ENCODE measurements around the gene C17orf67.

Gene C17orf67

GRCh38 chr17:56817066-56817465 lies 16.7 kb downstream of the C17orf67 start:
- TF ChIP-seq MAX (IDR thresholded peaks at IDR 0.05) (no peak), ZBTB7A (IDR thresholded peaks at IDR 0.05; ENCODE audit: low read depth) (no peak)

GRCh38 chr17:56815711-56816110 lies 18.0 kb downstream of the C17orf67 start:
- TF ChIP-seq CREB1 (IDR thresholded peaks at IDR 0.05; ENCODE audit: low read depth), result no peak
- no peak for TF ChIP-seq CEBPB (IDR thresholded peaks at IDR 0.05)
- no peak for TF ChIP-seq NFIC (IDR thresholded peaks at IDR 0.05)
- no peak for TF ChIP-seq FOXM1 (IDR thresholded peaks at IDR 0.05; ENCODE audit: borderline replicate concordance, low read depth)
- TF ChIP-seq RAD21 (IDR thresholded peaks at IDR 0.05; ENCODE audit: low read depth), result no peak
- TF ChIP-seq TAF1 (IDR thresholded peaks at IDR 0.05; ENCODE audit: low read depth), result no peak
- TF ChIP-seq EP300 (IDR thresholded peaks at IDR 0.05; ENCODE audit: borderline replicate concordance), result no peak
- no peak for TF ChIP-seq ZBTB7A (IDR thresholded peaks at IDR 0.05; ENCODE audit: low read depth)
- TF ChIP-seq EGR1 (IDR thresholded peaks at IDR 0.05), result no peak
- no peak for TF ChIP-seq USF1 (IDR thresholded peaks at IDR 0.05)
- no peak for TF ChIP-seq REST (IDR thresholded peaks at IDR 0.05; ENCODE audit: low read depth)
- TF ChIP-seq MAX (IDR thresholded peaks at IDR 0.05), result no peak
- TF ChIP-seq TEAD4 (IDR thresholded peaks at IDR 0.05), result no peak
- no peak for TF ChIP-seq YY1 (IDR thresholded peaks at IDR 0.05; ENCODE audit: low read depth)
- TF ChIP-seq TCF12 (IDR thresholded peaks at IDR 0.05; ENCODE audit: low read depth), result no peak

- TF ChIP-seq ZBTB7A (IDR thresholded peaks at IDR 0.05; ENCODE audit: low read depth) (no peak), USF1 (IDR thresholded peaks at IDR 0.05) (no peak), EP300 (IDR thresholded peaks at IDR 0.05; ENCODE audit: borderline replicate concordance) (no peak), TCF12 (IDR thresholded peaks at IDR 0.05; ENCODE audit: low read depth) (no peak), FOXM1 (IDR thresholded peaks at IDR 0.05; ENCODE audit: borderline replicate concordance, low read depth) (no peak), EGR1 (IDR thresholded peaks at IDR 0.05) (no peak), YY1 (IDR thresholded peaks at IDR 0.05; ENCODE audit: low read depth) (no peak), MAX (IDR thresholded peaks at IDR 0.05) (no peak), CEBPB (IDR thresholded peaks at IDR 0.05) (no peak), REST (IDR thresholded peaks at IDR 0.05; ENCODE audit: low read depth) (no peak), NFIC (IDR thresholded peaks at IDR 0.05) (no peak), TEAD4 (IDR thresholded peaks at IDR 0.05) (no peak), CREB1 (IDR thresholded peaks at IDR 0.05; ENCODE audit: low read depth) (no peak)
Measured at GRCh38 chr17:56812901-56813388, 20.8 kb downstream of the C17orf67 start.

GRCh38 chr17:56810891-56811775 lies 22.6 kb downstream of the C17orf67 start:
- no peak for TF ChIP-seq TAF1 (IDR thresholded peaks at IDR 0.05; ENCODE audit: low read depth)
- TF ChIP-seq YY1 (IDR thresholded peaks at IDR 0.05; ENCODE audit: low read depth), result no peak
- TF ChIP-seq REST (IDR thresholded peaks at IDR 0.05; ENCODE audit: low read depth), result no peak
- no peak for TF ChIP-seq CEBPB (IDR thresholded peaks at IDR 0.05)
- no peak for TF ChIP-seq TCF12 (IDR thresholded peaks at IDR 0.05; ENCODE audit: low read depth)
- no peak for TF ChIP-seq NFIC (IDR thresholded peaks at IDR 0.05)
- TF ChIP-seq MAX (IDR thresholded peaks at IDR 0.05), result no peak
- no peak for TF ChIP-seq ZBTB7A (IDR thresholded peaks at IDR 0.05; ENCODE audit: low read depth)
- no peak for TF ChIP-seq CREB1 (IDR thresholded peaks at IDR 0.05; ENCODE audit: low read depth)
